Measurements from ENCODE around the gene FH. TPM values are rescaled to one million over a fixed set of nuclear protein-coding genes. Genes with fewer than 3 reads are reported as not detected.

Gene FH
- total RNA-seq, 4 donors from 2014 or later = 63.6 to 83.4 (median 69.1) TPM

GRCh38 chr1:241485145-241485544, 34.4 kb downstream of the FH start:
- 97% methylated on average over 3 of the region's 3 CpGs for WGBS
- Histone ChIP-seq H3K4me1 (no peaks in the 10 kb centered on the region), H3K27me3 (no peaks in the 10 kb centered on the region), H3K4me3 (no peak overlapping the region), H3K9me3 (no peaks in the 10 kb centered on the region), H3K27ac (replicated peaks in 1 of 4) (no peak overlapping the region), H3K36me3 (no peaks in the 10 kb centered on the region)
- TF ChIP-seq POLR2AphosphoS5 (IDR thresholded peaks at IDR 0.05) (no peak), CTCF (IDR thresholded peaks at IDR 0.05) (no peak), POLR2A (IDR thresholded peaks at IDR 0.05; ENCODE audit: low read depth) (no peak), EP300 (IDR thresholded peaks at IDR 0.05) (no peak)
- intact Hi-C loops (cut with DNase I) = no loop called here
- no peak for DNase-seq (ENCODE audit: extremely low spot score)

GRCh38 chr1:241482761-241483250, 36.7 kb downstream of the FH start:
- Histone ChIP-seq H3K27me3 (no peaks in the 10 kb centered on the region), H3K36me3 (no peaks in the 10 kb centered on the region), H3K27ac (replicated peaks in 1 of 4) (no peak overlapping the region), H3K4me1 (no peaks in the 10 kb centered on the region), H3K9me3 (no peaks in the 10 kb centered on the region), H3K4me3 (no peak overlapping the region)
- intact Hi-C loops (cut with DNase I) = no loop called here
- TF ChIP-seq EP300 (IDR thresholded peaks at IDR 0.05) (no peak), POLR2AphosphoS5 (IDR thresholded peaks at IDR 0.05) (no peak), POLR2A (IDR thresholded peaks at IDR 0.05; ENCODE audit: low read depth) (no peak), CTCF (IDR thresholded peaks at IDR 0.05) (no peak)
- WGBS = 38% methylated on average over 1 of the region's 1 CpG
- DNase-seq (ENCODE audit: extremely low spot score) = no peak

GRCh38 chr1:241479294-241479693, 40.3 kb downstream of the FH start:
- DNase-seq (ENCODE audit: extremely low spot score) = no peak
- no peaks in the 10 kb centered on the region for H3K9me3 ChIP-seq
- no peaks in the 10 kb centered on the region for H3K4me1 ChIP-seq
- TF ChIP-seq POLR2A (IDR thresholded peaks at IDR 0.05; ENCODE audit: low read depth) = no peak
- TF ChIP-seq EP300 (IDR thresholded peaks at IDR 0.05) = no peak
- TF ChIP-seq POLR2AphosphoS5 (IDR thresholded peaks at IDR 0.05) = no peak
- TF ChIP-seq CTCF (IDR thresholded peaks at IDR 0.05) = no peak
- no peaks in the 10 kb centered on the region for H3K27me3 ChIP-seq
- no peak overlapping the region for H3K27ac ChIP-seq (replicated peaks in 1 of 4)
- intact Hi-C loops (cut with DNase I) = no loop called here
- H3K4me3 ChIP-seq = no peak overlapping the region
- no peaks in the 10 kb centered on the region for H3K36me3 ChIP-seq

- intact Hi-C loops (cut with DNase I) = no loop called here
- WGBS = 89% methylated on average over 1 of the region's 1 CpG
- Histone ChIP-seq H3K4me1 (no peaks in the 10 kb centered on the region), H3K27me3 (no peaks in the 10 kb centered on the region), H3K9me3 (no peaks in the 10 kb centered on the region), H3K4me3 (no peak overlapping the region), H3K36me3 (no peaks in the 10 kb centered on the region), H3K27ac (replicated peaks in 1 of 4) (no peak overlapping the region)
- DNase-seq (ENCODE audit: extremely low spot score) = no peak
- TF ChIP-seq POLR2A (IDR thresholded peaks at IDR 0.05; ENCODE audit: low read depth) = no peak
- TF ChIP-seq POLR2AphosphoS5 (IDR thresholded peaks at IDR 0.05) = no peak
- no peak for TF ChIP-seq CTCF (IDR thresholded peaks at IDR 0.05)
- TF ChIP-seq EP300 (IDR thresholded peaks at IDR 0.05) = no peak
Measured at GRCh38 chr1:241475671-241476070, 43.9 kb downstream of the FH start.

GRCh38 chr1:241473026-241473425, 46.5 kb downstream of the FH start:
- no peaks in the 10 kb centered on the region for H3K9me3 ChIP-seq
- no peak for DNase-seq (ENCODE audit: extremely low spot score)
- H3K36me3 ChIP-seq = no peaks in the 10 kb centered on the region
- WGBS = 50% methylated on average over 1 of the region's 1 CpG
- no peaks in the 10 kb centered on the region for H3K4me1 ChIP-seq
- H3K4me3 ChIP-seq = no peak overlapping the region
- H3K27me3 ChIP-seq = no peaks in the 10 kb centered on the region
- intact Hi-C loops (cut with DNase I) = no loop called here
- no peak for TF ChIP-seq CTCF (IDR thresholded peaks at IDR 0.05)
- no peak for TF ChIP-seq EP300 (IDR thresholded peaks at IDR 0.05)
- no peak for TF ChIP-seq POLR2AphosphoS5 (IDR thresholded peaks at IDR 0.05)
- no peak for TF ChIP-seq POLR2A (IDR thresholded peaks at IDR 0.05; ENCODE audit: low read depth)
- no peak overlapping the region for H3K27ac ChIP-seq (replicated peaks in 1 of 4)

All from esophagus muscularis mucosa (tissue), 4 donors.